Epithelial cell of prostate (primary cell): ENCODE results near the gene B3GALT2.

Source experiments
- DNase-seq: peaks from one replicate; pipeline ENCODE4 v3.0.0-alpha.2; 2011; ENCODE audit warnings: low read depth, low spot score
- H3K27ac ChIP-seq: fragments of 450-650 bp; 2 replicates; pipeline ENCODE4 v1.5.1; 2017; ENCODE audit warnings: mild to moderate bottlenecking

B3GALT2 gene

DNA sequence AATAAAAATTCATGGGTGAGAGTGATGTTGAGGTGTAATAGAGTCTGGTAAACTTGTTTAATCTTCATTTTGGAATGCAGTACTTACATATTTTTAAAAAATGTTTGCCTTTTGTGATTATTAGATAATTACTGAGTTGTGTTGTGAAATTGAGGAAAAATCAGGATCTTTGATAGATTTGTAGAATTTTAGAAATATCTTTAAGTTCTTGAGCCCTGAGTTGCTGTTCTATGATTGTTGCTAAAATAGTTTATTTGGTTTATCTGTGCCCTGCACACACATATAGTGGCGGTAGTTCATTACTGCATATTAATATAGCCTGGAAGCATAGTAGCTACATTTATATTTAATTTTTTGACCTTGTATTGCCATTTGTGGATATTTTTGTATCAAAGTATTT lies 1.6 kb downstream of the B3GALT2 start:
- DNase-seq = no peak
- H3K27ac ChIP-seq = no peak overlapping the region

DNA sequence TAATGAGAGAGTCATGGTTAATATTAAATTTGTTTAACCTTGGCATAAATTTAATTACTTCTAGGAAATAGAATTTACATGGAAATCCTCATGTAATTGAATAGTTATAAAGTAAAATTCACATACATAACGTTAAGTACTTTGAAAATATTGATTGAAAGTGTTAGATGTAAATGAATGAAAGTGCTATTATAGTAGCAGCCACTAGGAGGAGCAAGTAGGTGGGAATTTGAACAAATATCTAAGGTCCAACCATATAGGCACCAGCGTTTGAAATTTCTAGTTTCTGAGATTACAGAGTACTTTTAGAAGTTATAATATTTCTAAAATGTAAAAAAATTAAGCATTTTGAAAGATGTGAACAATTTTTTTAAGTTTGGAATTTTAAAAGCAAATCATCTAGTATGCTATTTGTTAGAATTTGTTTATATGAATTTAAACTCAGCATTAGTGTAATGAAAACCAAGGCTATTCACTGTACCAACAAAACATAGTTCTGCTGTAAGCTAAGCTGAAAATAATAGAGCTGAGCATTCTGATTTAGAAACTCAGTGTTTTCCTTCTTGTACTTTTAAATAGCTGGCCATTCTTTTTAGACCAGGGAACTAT lies 3.3 kb downstream of the B3GALT2 start:
- no peak for DNase-seq
- no peak overlapping the region for H3K27ac ChIP-seq

DNA sequence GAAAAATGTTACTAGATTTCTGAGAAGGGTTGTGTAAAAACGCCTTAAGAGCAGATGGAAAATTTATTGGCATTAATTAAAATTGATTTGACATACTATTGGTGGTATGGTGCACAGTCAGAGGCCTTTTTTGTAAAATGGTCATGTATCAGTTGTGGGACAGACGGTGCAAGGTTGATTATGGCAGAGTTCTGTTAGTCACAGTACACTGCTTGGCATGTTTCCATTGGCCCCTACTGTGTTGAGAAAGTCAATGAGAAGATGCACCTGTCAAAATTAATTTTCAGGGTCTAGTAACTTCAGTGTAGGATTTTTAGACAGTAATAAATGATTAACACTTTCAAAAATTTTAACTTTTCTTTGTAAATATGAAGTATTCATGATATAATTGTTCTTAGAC lies 4.4 kb downstream of the B3GALT2 start:
- no peak overlapping the region for H3K27ac ChIP-seq
- DNase-seq = no peak

DNA sequence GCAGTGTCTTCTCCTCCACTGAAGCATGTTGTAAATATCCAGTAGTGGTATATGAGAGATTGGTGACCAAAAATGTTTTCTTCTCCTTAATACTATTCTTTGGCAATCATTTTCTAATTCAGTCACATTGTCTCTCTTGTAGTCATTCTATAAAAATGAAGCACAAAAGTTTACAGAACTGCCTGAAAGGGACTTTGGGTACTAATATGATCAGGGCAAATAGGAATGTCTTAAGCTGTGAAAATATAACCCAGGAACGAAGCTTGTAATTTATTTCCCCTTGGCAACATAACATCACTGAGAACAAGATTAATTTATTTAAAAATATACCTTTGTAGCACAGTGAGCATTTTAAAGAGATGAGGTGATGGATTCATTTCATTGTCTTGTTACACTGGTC lies 4.9 kb downstream of the B3GALT2 start:
- no peak overlapping the region for H3K27ac ChIP-seq
- DNase-seq = no peak

DNA sequence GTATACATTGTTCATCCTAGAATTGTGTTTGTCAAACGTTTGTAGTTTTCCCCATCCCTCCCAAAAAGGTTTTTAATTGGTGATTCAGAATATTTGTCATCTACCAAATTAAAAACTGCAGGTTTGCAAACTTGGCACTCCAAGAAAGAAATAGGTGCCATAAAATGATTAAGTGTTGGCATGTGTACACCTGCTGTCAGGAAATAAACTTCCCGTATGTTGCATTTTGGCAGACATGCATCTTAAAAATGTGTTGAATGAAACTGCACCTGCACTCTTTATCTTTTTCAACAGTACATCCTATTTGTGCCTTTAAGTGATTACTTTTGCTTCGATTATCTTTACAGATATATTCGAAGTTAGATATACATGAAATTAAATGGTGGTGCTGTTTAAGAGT lies 7.3 kb downstream of the B3GALT2 start:
- H3K27ac ChIP-seq = no peak overlapping the region
- DNase-seq = no peak

DNA sequence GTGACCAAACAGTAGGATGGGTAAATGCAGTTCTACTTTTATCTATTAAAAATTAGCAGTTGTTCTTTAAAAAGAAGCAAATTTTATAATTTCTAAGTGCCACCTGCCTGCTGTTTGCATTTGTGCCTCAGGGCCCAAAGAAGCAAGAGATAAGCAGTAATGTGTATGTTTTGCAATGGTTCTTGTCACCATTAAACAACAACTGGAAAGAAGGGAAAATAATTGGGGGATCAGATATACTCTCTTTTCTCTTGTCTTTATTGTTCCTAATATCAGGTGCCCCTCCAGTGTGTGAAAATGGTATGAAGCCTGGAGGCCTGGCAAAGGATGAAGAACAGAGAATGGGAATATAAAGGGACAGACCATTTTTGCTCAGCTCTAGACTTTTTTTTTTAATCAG lies 9.6 kb downstream of the B3GALT2 start:
- DNase-seq = no peak
- H3K27ac ChIP-seq = no peak overlapping the region

DNA sequence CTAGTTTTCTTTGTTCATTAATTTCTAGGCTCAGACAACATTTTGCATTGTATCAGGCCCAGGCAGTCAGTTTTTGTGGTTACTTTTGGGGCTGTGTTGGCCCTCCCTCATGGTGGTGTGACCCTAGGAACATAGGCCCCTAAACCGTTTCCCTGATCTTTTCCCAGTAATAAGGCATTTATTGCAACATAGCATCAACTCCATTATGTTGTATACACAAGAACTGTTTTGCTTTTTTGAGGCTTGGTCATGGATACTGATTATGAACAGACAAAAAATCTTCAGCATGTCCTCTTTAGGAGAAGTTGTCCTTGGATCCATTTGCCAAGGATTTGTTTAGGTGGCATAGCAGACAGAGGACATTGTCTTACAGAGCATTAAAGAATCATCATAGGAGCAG lies 10.3 kb downstream of the B3GALT2 start:
- H3K27ac ChIP-seq = no peak overlapping the region
- DNase-seq = no peak

DNA sequence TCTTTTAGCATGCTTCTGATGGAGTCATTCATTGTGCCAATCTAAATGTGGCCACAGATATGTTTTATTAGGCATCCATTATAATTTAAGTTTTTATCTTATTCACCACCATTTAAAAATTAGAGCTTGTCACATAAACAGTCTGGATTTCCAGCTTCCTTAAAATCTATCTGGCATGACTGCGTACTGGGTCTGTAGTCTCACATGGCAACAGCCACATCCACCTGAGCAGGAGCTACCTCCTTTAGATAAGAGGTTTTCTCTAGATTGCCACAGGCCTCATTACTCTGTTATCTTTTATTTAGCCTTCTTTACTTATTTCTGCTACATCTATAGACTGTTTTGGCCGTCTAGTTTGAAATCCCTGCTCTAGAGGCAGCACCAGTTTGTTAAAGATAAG lies 29.1 kb downstream of the B3GALT2 start:
- no peak overlapping the region for H3K27ac ChIP-seq
- DNase-seq = no peak

DNA sequence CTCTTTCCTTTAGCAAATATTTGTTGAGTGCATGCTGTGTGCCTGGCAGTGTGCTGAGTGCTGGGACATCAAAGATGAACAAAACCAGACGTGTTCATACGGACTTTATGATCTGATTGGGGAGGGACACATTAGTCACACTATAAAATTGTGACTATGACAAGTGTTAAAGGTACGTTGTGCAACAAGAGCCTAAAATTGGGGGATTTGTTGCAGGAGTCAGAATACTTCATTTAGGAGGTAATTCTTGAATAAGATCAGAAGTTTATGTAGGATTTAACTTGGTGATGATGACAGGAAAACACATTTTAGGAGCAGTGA lies 29.6 kb downstream of the B3GALT2 start:
- H3K27ac ChIP-seq = no peak overlapping the region
- peak; percentile 1 for DNase-seq

DNA sequence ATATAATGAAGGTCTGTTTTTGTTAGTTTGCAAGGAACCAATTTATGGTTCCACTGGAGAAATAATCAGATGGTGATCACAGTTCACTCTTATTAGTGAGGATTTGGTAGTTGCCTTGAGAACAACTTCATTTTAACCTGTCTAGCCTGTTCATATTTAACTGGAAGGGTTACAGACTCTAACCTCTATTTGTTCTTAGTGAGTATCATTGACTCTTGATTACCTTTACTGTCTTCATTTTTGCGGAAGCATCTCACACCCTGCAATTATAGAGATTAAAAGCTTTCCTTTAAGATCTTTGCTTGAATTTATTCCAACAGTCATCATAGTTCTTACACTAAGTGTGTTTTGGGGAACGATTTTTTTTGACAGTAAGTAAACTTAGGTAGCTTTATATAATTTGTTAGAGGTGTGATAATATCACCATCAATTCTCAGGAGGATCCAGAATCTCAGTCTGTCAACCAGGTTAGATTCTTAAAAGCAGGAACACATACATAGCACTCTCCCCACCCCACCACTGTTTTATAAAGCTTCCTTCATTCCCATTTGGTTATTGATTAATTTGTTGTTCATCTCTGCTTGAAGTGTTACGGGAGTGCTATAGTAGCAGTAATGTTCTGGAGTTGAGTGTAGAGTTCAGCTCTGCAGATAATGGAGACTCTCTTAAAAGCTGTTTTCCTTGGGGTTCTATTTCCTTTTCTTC lies 30.1 kb downstream of the B3GALT2 start:
- no peak overlapping the region for H3K27ac ChIP-seq

DNA sequence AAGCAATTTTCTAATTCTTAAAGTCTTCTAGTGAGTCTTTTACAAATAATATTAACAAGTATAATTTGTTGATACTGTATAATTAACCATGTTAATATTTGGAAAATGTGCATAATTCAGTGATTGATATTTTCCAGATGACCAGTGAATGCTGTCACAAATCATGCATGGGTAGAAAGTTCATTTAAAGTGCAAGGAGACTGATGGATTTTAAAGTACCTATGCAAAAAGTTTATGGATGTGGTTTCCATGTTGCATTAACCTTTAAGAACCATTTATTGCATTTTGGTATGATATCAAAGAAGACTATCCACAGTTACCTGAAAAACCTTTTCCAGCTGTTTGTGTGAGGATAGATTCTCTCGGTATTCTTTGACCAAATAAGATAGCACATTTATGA lies 41.4 kb downstream of the B3GALT2 start:
- DNase-seq = no peak
- no peak overlapping the region for H3K27ac ChIP-seq

More for the DNA sequence above, 30.1 kb downstream of the B3GALT2 start:
- DNase-seq = no peak

DNA sequence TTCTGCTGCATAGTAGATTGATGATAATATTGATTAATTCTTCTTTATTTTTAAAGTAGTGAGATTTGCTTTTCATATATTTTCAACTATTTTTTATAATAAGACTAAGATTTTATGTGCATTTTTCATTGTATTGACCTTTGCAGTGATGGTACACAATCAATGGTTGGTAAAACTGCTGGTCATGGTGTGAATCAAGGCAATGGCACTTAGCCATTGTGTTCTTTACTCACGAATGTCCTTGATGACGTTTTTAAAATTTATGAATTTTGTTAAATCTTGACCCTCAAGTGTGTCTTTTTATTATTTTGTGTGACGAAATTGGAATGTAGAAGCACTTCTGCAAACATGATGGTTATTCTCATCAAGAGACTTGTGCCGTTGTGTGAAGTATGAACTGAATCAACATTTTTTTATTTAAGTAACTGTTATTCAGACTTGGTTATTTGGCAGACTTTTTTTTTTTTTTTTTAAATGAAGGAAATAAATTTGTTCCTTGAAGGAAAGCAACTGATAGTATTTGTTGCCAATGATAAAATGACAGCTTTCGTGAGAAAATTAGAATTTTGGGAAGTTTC lies 42.0 kb downstream of the B3GALT2 start:
- DNase-seq = no peak
- no peak overlapping the region for H3K27ac ChIP-seq

DNA sequence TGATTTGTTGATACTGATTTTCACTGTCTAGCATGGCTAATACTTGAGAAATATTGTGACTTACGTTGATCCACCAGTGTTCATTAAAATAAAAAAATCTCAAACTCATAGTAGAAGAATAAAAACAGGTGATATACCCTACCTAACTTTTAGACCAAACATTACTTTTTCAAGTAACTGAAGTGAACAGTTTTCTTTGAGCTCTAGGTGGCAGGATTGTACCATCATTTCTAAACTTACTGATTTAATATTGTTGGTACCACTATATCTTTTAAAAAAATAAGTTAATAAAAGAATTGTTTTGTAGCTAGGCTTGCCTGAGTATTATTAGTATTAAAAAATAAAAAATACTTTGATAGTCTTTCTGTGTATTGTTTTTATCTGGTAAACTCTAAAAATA lies 43.1 kb downstream of the B3GALT2 start:
- H3K27ac ChIP-seq = no peak overlapping the region
- DNase-seq = no peak

DNA sequence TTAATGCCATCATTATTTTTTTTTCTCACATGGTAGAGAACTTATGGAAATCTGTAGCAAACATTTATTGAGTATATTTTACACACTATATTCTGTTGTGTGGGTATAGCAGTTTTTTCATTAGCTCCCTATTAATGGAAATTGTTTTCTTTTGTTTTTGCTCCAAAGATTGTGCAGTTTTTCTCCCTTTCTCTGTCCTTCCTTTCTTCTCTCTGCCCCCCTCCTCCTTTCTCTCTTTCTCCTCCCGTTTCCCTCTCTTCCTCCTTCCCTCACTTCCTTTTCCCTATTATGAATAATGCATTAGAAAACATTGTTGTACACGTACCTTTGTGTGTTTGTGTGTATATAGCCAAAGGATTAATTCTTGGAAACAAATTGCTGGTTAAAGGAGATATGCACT lies 44.0 kb downstream of the B3GALT2 start:
- H3K27ac ChIP-seq = peak overlapping the region; percentile 15
- DNase-seq = no peak

DNA sequence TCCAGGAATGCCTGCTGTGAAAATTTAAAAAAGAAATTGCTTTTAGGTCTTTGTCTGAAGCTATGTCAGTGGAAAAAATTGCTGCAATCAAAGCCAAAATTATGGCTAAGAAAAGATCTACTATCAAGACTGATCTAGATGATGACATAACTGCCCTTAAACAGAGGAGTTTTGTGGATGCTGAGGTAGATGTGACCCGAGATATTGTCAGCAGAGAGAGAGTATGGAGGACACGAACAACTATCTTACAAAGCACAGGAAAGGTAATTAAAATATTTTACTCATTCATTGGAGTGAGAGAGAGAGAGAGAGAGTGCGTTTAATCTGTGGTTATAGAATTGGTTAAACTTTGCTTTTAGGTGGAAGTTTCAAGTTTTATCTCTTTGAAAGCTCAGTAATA lies 44.6 kb downstream of the B3GALT2 start:
- DNase-seq = no peak
- H3K27ac ChIP-seq = peak overlapping the region; percentile 15

DNA sequence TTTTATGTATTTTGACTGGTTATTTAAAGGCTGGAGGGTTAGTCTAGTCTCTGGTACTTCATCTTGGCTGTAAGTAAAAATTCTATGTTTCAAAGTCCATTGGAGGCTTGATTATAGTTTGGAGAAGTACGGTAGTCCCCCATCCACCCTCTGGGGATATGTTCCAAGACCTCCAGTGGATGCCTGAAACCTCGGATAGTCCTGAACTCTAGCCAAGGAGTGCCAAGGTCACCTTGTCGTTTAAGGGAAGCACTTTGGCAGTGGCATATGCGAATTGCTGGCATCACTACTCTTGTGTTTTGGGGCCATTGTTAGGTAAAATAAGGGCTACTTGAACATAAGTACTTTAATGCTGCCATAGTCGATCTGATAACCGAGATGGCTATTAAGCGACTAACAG lies 46.2 kb downstream of the B3GALT2 start:
- H3K27ac ChIP-seq = no peak overlapping the region
- no peak for DNase-seq

DNA sequence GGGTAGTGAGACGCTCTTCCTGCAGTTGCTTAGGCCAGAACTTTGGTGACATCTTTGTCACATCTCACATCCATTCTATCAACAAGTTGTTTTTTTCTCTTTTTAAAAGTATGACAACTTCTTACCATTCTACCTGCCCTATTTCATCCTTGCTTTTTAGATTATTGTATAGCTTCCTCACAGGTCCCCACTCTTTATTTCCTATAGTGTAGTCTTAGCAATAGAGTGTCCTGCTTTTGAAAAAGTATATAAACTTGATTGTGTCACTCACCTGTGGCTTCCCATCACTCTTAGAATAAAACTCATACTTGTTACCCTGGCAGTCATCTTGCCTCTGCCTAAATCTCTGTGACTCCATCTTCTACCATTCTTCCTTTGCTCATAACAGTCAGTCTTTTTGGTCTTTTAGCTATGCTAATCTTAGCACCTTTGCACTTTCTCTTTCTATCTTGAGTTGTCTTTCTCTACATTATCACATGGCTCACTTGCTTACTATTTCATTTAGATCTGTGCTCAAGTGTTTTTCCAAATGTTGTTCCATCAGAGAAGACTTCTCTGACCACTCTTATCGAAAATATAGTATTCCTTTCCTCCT lies 55.0 kb downstream of the B3GALT2 start:
- DNase-seq = no peak

More for the DNA sequence above, 55.0 kb downstream of the B3GALT2 start:
- no peak overlapping the region for H3K27ac ChIP-seq
